GM12875 (cell line): ENCODE results near the gene SPECC1L.
A peak's percentile ranks its signal among the peaks of the same experiment; 100 is the strongest.

ENCODE experiments used
- H3K4me3 ChIP-seq: one replicate; pipeline ENCODE4 v1.5.1; 2011; ENCODE audit warnings: low read depth, low read length, control low read depth
- TF ChIP-seq, protein P1 (sequence below): IDR thresholded peaks from 2 replicates; pipeline ENCODE4 v1.5.1; 2011; ENCODE audit warnings: low read depth, mild to moderate bottlenecking, control low read depth, inconsistent platforms, low read length, moderate library complexity, borderline replicate concordance; ENCODE audit not compliant: insufficient read depth

SPECC1L gene, protein sequence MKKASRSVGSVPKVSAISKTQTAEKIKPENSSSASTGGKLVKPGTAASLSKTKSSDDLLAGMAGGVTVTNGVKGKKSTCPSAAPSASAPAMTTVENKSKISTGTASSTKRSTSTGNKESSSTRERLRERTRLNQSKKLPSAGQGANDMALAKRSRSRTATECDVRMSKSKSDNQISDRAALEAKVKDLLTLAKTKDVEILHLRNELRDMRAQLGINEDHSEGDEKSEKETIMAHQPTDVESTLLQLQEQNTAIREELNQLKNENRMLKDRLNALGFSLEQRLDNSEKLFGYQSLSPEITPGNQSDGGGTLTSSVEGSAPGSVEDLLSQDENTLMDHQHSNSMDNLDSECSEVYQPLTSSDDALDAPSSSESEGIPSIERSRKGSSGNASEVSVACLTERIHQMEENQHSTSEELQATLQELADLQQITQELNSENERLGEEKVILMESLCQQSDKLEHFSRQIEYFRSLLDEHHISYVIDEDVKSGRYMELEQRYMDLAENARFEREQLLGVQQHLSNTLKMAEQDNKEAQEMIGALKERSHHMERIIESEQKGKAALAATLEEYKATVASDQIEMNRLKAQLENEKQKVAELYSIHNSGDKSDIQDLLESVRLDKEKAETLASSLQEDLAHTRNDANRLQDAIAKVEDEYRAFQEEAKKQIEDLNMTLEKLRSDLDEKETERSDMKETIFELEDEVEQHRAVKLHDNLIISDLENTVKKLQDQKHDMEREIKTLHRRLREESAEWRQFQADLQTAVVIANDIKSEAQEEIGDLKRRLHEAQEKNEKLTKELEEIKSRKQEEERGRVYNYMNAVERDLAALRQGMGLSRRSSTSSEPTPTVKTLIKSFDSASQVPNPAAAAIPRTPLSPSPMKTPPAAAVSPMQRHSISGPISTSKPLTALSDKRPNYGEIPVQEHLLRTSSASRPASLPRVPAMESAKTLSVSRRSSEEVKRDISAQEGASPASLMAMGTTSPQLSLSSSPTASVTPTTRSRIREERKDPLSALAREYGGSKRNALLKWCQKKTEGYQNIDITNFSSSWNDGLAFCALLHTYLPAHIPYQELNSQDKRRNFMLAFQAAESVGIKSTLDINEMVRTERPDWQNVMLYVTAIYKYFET

DNA sequence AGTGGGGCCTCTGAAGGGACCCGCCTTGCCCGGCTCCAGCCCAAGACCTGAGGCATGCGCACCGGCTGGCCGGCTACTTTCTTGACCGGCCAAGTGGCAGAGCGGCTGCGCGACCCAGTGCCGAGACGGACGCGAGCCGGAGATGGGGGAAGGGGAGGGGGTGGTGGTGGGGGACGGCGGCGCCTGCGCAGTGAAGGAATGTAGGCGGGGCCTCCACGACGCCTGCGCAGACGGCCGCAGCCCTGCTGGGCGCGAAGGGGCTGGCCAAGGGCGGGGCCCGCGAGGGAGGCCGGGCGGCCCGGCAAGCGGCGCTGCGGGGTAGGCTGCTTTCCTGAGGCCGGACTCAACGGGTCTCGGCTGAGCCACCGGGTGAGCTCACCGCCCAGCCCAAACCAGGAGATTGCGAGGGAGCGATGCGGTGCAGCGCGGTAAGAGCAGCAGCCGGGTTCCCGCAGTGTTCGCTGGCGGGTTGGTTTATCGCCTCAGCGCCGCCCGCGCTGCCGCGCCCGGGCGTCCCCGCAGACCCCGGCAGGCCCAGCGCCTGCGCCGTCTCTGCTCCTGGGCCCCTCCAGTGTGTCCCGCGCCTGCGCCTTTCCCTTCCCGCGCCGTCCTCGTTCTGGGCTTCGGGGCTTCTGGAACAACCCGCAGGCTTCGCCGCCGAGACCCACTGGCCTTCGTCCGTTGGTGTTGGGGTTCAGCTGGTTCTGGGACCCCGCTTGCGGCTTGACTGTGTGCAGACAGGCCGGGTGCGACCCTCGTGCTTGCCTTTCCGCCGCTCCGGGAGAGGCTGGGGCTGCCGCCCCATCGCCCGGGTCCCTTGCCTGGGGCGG is at the start of gene SPECC1L:
Gene SPECC1L, plus strand, starts transcription at position 276 of the 830 bp plus-strand sequence. CDS start 31,401 bp downstream, outside the sequence.
- TF ChIP-seq, protein P1, sequence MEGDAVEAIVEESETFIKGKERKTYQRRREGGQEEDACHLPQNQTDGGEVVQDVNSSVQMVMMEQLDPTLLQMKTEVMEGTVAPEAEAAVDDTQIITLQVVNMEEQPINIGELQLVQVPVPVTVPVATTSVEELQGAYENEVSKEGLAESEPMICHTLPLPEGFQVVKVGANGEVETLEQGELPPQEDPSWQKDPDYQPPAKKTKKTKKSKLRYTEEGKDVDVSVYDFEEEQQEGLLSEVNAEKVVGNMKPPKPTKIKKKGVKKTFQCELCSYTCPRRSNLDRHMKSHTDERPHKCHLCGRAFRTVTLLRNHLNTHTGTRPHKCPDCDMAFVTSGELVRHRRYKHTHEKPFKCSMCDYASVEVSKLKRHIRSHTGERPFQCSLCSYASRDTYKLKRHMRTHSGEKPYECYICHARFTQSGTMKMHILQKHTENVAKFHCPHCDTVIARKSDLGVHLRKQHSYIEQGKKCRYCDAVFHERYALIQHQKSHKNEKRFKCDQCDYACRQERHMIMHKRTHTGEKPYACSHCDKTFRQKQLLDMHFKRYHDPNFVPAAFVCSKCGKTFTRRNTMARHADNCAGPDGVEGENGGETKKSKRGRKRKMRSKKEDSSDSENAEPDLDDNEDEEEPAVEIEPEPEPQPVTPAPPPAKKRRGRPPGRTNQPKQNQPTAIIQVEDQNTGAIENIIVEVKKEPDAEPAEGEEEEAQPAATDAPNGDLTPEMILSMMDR, result peak; percentile 25; the same call in 1 of the 2 replicates

GRCh38 chr22:24224468-24224867 is 46.2 kb upstream of the SPECC1L start:
- no peak overlapping the region for H3K4me3 ChIP-seq
- TF ChIP-seq, protein P1, result no peak

More for the DNA sequence above, at the start of gene SPECC1L:
- peak within 1 kb of the TSS; percentile 99 for H3K4me3 ChIP-seq

GRCh38 chr22:24225044-24225601 is 45.5 kb upstream of the SPECC1L start:
- TF ChIP-seq, protein P1, result no peak
- H3K4me3 ChIP-seq, result no peak overlapping the region

DNA sequence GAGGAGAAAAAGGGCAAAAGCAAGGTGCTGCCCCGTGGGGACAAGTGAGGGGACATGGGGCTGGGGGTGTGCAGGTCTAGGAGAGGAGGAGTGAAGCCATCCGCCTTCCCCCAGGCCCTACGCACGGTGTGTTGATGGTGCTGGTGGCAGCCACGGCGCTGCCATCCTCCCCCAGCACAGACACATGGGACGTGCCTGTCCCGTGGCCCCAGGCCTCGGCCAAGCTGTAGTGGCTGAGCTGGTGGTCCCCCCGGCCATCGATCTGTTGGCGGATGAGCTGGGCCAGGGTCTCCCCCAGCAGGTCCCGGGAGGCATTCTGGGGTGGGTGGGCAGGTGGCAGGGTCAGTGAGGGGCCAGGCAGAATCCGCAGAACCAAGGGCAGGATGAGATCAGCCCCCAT is 44.7 kb upstream of the SPECC1L start:
- TF ChIP-seq, protein P1, result no peak

GRCh38 chr22:24230911-24231656 is 39.5 kb upstream of the SPECC1L start:
- TF ChIP-seq, protein P1, result peak; percentile 55; the same call in 1 of the 2 replicates
- H3K4me3 ChIP-seq, result no peak overlapping the region

More for the DNA sequence above, 44.7 kb upstream of the SPECC1L start:
- H3K4me3 ChIP-seq, result no peak overlapping the region
